A549 treated with AZD2906 at 1 μM for 4 hours (cell line): ENCODE results near the gene ZBTB48. TPM values are rescaled to one million over a fixed set of nuclear protein-coding genes. Genes with fewer than 3 reads are reported as not detected.

ENCODE experiments used
- total RNA-seq: library from RNA; stranded (reverse); fragments of 200-300 nt; extraction: Qiagen RNA extraction; gene quantifications from 5 replicates; pipeline ENCODE4 v1.2.3, GENCODE V29; 2022

ZBTB48 gene
- total RNA-seq = 13.1 to 17.6 TPM (median 15.1 TPM) in 5 replicates

DNA sequence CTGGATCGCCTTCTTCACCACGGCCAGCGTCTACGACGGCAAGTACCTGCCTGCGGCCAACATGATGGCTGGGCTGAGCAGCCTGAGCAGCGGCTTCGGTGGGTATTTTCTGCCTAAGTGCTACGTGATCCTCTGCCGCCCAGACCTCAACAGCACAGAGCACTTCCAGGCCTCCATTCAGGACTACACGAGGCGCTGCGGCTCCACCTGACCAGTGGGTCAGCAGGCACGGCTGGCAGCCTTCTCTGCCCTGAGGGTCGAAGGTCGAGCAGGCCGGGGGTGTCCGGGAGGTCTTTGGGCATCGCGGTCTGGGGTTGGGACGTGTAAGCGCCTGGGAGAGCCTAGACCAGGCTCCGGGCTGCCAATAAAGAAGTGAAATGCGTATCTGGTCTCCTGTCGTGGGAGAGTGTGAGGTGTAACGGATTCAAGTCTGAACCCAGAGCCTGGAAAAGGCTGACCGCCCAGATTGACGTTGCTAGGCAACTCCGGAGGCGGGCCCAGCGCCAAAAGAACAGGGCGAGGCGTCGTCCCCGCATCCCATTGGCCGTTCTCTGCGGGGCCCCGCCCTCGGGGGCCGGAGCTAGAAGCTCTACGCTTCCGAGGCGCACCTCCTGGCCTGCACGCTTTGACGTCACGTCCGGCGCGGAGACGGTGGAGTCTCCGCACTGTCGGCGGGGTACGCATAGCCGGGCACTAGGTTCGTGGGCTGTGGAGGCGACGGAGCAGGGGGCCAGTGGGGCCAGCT is at the start of gene ZBTB48:
Gene ZBTB48, plus strand, starts transcription at position 621 of the 745 bp plus-strand sequence. CDS start 616 bp downstream, outside the sequence.

DNA sequence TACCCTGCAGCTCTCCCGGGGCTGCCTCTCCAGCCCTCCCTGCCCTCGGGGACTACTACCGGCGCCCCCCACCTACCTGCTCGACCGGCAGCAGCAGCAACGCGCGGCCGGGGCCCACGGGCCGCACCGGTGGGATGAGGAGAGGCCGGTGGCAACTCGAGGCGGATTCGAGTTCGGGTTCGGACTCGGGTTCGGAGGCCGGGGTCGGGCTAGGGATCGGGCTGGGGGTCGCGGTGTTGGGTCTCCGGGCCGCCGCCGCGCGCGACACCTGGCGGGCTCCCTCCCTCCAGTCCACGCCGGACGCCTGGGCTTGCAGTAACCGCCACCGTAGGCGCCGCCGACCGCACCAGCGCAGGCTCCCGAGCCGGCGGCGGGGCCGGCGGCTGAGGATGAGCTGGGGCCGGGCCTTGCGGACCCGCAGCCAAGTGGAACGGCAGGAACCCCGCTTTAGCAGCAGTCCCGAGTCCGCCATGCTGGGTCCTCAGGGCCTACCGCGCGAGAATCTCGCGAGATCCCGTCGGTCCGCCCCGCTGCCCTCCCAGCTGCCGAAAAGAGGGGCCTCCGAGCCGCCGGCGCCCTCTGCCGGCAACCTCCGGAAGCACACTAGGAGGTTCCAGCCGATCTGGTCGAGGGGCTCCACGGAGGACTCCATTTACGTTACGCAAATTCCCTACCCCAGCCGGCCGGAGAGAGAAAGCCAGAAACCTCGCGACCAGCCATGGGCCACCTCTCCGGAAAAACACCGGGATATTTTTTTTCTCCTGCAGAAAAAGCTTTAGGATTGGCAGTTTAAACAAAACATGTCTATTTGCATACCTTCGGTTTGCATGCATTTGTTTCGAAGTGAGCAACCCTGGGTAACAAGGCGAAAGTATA is 25.5 kb upstream of the ZBTB48 start, which contains the start of gene NOL9:
Gene NOL9, minus strand, starts transcription at position 483 of the 876 bp plus-strand sequence. Its CDS starts 11 bp downstream, at position 472.

DNA sequence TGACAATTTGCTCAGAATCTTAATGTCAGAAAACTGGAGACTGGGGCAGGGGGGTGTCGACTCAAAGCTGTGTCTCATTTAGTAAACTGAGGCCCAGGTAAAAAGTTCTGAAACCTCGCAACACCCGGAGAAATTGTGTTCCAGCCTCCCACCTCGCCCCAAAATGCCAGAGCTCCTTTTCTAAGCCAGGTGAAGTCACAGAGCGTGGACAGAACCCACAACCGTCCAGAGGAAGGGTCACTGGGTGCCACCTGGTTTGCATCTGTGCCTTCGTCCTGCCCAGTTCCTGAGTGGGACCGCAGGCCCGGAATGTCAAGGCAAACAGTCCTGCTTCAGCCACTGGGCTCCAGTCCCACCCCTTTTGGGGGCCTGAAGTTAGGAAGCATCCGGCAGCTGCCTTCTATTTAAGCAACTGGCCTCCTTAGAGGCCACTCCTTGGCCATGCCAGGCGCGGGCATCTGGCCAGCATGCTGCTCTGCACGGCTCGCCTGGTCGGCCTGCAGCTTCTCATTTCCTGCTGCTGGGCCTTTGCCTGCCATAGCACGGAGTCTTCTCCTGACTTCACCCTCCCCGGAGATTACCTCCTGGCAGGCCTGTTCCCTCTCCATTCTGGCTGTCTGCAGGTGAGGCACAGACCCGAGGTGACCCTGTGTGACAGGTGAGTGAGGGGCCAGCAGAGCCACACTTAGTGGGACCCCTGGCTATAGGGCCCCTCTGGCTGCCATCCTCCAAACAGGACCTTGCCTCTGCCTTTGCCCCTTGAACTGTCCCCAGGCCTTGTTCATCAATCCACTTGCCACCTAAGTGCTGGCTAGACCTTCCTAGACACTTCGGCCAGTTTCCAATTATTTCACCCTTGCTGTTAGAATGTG is 24.7 kb upstream of the ZBTB48 start, which contains the start of gene TAS1R1:
Gene TAS1R1, plus strand, starts transcription at position 401 of the 872 bp plus-strand sequence. Its CDS starts 67 bp downstream, at position 468.

DNA sequence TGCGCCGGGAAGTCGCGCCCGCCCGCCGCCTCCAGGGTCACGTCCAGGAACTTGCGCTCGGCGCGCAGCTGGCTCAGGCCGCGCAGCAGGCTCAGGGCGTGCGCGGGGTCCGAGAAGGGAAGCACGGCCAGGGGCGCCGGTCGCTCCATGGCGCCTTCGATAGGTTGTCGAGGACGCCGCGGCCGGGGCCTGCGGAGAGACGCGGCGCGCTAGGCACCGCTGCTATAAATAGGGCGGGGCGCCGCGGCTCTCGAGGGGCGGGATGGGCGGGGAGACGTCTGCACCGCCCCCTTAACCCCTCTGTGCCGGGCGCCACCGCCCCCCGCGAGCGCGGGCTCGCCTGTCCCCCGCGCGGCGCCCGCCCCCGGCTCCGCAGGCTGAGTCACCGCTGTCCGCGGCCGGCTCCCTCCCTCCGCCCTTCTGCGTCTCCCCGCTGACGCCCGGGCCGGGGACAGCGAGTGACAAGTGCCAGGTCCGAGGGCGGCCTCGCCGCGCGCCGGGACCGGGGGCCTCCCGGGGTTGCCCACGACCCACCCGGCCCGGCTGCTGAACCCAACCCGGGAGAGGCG is 23.0 kb downstream of the ZBTB48 start, which contains the start of gene KLHL21:
Gene KLHL21, minus strand, starts transcription at position 201 of the 569 bp plus-strand sequence. Its CDS starts 52 bp downstream, at position 149.

DNA sequence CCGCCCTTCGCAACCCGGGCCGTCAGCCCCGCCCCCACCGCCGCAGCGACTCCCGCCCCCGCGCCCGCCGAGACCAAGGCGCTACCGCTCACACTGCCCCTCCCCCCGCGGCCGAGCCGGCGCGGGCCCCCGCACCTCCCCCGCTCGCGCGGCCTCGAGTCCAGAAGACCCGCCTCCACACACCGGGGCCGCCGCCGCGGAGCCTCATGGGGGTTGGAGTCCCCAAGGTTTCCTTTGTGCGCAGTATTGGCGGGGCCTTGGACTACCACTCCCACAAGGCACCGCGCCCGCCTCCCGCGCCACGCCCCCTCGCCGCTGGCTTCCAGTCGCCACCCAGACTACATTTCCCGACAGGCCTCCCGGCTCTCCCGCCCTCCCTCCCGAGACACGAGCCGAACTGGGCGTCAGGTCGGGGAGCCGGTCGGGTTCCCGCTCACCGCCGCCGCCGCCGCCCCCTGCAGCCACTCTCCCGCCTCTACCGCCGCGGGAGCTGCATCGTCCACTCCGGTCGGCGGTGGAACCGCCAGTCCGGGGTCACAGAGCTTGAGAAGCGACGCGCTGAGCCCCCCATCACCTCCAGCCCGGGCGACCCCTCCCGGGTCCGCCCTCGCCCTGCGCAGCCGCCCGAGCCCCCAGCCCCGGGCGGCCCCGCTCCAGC is 33.7 kb downstream of the ZBTB48 start, which contains the start of gene PHF13:
Gene PHF13, plus strand, starts transcription at position 371 of the 658 bp plus-strand sequence. CDS start 336 bp downstream, outside the sequence.

DNA sequence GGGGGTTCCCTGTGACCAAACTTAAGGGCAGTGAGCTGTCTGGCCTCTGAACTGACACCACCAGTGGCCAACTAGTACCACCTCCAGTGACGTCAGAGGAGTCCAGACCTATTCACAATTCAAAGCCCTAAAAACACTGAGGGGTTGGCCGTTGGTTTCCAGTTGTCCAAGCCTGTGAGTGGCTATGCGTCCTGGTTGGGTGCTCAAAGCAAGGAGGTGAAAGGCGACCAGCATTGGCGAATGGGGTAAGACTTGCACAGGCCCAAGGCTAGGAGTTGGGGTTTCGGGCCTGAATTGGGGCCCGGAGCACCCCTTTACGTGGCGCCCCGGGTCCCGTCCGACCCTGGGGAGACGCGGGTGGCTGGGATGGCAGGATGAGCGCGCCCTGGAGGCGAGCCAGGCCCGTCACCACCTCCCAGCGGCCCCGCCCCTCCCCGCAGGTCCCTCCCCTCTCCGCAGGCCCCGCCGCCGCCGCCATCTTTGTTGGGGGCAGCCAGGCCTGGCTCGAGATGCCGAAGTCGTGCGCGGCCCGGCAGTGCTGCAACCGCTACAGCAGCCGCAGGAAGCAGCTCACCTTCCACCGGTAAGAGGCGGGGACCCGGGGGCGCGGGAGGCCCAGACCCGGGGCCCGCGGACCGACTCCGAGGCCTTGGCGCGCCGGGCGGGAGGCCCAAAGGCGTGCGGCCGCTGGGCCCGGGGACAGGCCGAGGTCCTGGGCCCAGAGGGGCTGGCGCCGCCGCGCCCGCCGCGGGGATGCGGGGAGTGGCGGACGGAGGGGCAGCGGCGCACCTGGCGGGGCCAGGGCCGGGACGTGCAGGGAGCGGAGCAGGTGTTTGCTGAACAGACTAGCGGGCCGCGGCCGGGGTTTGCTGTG is 45.2 kb downstream of the ZBTB48 start, which contains the start of gene THAP3:
Gene THAP3, plus strand, starts transcription at position 159 of the 874 bp plus-strand sequence. Its CDS starts 351 bp downstream, at position 510.

Other genes starting within 250 kb of the ZBTB48 start
- gene ACOT7, start 186.2 kb upstream of the ZBTB48 start, total RNA-seq = 76.2 to 109 TPM (median 105 TPM) in 5 replicates
- gene HES2, start 160.1 kb upstream of the ZBTB48 start, total RNA-seq = 3.1 to 6.0 TPM (median 4.8 TPM) in 5 replicates
- gene ESPN, start 155.2 kb upstream of the ZBTB48 start, total RNA-seq = 0.43 to 0.79 TPM (median 0.53 TPM) in 5 replicates
- 1.9 to 3.6 TPM (median 2.8 TPM) in 5 replicates for gene TNFRSF25, start 113.8 kb upstream of the ZBTB48 start, total RNA-seq
- 2.2 to 4.0 TPM (median 3.3 TPM) in 5 replicates for gene PLEKHG5, start 88.3 kb upstream of the ZBTB48 start, total RNA-seq
- gene NOL9, start 25.5 kb upstream of the ZBTB48 start, total RNA-seq = 2.9 to 5.1 TPM (median 3.6 TPM) in 5 replicates
- gene TAS1R1, start 24.7 kb upstream of the ZBTB48 start, total RNA-seq = 0.03 TPM in 1 of 5 replicates, not detected in the others
- 15.5 to 23.4 TPM (median 18.2 TPM) in 5 replicates for gene KLHL21, start 22.9 kb downstream of the ZBTB48 start, total RNA-seq
- 7.6 to 10.1 TPM (median 9.1 TPM) in 5 replicates for gene PHF13, start 33.7 kb downstream of the ZBTB48 start, total RNA-seq
- gene THAP3, start 44.9 kb downstream of the ZBTB48 start, total RNA-seq = 13.6 to 18.6 TPM (median 16.7 TPM) in 5 replicates
- gene DNAJC11, start 121.8 kb downstream of the ZBTB48 start, total RNA-seq = 30.2 to 36.1 TPM (median 33.4 TPM) in 5 replicates
- 62.7 to 71.0 TPM (median 65.8 TPM) in 5 replicates for gene CAMTA1, start 205.5 kb downstream of the ZBTB48 start, total RNA-seq